Medulla oblongata (tissue), 1 donor: Measurements from ENCODE around the gene SLC16A4.

ENCODE experiments used
- DNase-seq: peaks from one replicate; pipeline ENCODE4 v3.0.0-alpha.2; 2015; ENCODE audit errors: extremely low spot score

Gene SLC16A4

GRCh38 chr1:110356379-110356778 is 34.4 kb downstream of the SLC16A4 start:
- no peak for DNase-seq

- DNase-seq, result no peak
Observed at GRCh38 chr1:110355321-110355720, 35.5 kb downstream of the SLC16A4 start.

GRCh38 chr1:110350360-110350759 is 40.5 kb downstream of the SLC16A4 start:
- DNase-seq, result no peak

- no peak for DNase-seq
Observed at GRCh38 chr1:110348771-110349170, 42.1 kb downstream of the SLC16A4 start.

DNA sequence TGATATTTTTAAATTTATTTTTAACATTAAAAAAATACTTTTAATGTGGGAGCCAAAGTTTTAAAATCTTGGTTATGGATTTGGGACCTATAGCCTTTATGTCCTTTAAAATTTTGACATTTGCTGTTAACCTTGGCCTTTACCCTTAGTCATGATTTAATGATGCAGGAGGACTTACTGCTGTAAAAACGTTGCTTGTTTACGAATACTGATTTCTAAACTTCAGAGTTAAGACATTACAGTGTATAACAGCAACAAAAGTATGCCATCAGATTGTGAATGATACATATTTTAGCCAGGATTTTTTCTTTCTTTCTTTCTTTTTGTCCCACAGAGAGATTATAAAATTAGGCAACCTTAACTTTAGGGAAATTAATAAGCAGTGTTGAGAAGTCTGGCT is 42.8 kb downstream of the SLC16A4 start:
- DNase-seq, result no peak

- DNase-seq, result no peak
Observed at GRCh38 chr1:110347182-110347893, 43.5 kb downstream of the SLC16A4 start.

DNA sequence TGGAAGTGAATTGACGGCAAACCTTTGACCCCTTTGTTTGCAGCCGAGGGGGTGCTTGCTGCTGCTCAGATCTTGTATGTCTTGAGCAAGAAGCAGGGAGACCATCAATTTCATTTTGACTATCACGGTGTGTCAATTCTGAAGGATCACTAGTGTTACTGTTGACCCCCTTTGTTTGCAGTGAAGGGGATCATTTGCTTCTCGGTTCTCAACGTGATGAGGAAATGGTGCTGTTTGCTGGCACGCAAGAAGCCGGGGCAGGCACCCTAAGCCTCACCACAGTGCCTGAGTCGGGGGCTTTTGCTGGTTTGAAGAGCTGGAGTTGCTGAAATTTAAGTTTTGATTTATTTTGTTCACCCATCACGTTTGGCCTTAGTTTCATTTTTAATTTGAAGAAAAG is 44.1 kb downstream of the SLC16A4 start:
- DNase-seq, result no peak

DNA sequence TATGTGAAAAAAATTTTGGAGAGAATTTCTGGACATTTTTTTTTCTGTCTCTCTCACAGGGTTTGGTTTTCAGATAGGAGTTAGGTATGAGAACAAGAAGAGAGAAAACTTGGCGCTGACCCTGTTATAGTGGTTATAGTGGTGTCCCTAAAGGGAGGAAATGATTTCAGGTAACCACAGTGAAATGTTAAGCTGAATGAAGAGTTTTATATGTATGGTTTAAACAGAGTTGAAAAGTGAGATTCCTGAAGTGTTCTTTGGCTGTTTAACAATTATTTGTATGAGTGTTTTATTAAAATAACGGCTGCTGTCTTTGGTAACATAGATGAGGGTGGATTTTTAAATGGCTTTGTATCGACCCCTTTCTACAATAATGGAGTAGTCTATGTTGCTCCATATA is 45.3 kb downstream of the SLC16A4 start:
- no peak for DNase-seq

GRCh38 chr1:110344152-110344551 is 46.7 kb downstream of the SLC16A4 start:
- DNase-seq, result no peak

DNA sequence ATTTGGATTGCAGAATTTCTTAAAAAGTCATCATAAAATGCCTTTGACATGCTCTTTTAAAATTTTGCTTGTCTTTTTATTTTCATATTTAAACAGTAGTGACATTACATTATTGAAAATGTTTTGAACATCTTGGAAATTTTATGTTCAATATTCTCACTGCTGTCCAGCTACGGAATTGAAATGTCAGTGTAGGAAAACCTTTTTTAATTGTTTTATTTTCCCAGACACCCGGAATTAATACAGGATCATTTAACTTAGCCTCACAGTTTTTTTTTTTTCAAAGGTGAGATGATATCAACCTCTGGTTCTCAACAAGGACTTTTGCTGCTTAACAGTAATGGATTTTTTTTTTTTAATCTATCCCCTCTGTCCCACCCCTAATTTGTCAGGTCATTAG is 47.6 kb downstream of the SLC16A4 start:
- no peak for DNase-seq

DNA sequence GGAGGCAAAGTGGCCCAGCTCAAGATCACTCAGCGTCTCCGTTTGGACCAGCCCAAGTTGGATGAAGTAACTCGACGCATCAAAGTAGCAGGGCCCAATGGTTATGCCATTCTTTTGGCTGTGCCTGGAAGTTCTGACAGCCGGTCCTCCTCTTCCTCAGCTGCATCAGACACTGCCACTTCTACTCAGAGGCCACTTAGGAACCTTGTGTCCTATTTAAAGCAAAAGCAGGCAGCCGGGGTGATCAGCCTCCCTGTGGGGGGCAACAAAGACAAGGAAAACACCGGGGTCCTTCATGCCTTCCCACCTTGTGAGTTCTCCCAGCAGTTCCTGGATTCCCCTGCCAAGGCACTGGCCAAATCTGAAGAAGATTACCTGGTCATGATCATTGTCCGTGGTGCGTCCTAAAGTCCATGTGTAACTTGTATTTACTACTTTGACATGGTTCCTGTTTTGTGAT is 48.9 kb downstream of the SLC16A4 start:
- no peak for DNase-seq

DNA sequence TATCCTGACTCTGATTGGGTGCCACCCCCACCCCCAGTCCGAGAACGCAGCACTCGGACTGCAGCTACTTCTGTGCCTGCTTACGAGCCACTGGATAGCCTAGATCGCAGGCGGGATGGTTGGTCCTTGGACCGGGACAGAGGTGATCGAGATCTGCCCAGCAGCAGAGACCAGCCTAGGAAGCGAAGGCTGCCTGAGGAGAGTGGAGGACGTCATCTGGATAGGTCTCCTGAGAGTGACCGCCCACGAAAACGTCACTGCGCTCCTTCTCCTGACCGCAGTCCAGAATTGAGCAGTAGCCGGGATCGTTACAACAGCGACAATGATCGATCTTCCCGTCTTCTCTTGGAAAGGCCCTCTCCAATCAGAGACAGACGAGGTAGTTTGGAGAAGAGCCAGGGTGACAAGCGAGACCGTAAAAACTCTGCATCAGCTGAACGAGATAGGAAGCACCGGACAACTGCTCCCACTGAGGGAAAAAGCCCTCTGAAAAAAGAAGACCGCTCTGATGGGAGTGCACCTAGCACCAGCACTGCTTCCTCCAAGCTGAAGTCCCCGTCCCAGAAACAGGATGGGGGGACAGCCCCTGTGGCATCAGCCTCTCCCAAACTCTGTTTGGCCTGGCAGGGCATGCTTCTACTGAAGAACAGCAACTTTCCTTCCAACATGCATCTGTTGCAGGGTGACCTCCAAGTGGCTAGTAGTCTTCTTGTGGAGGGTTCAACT is 49.5 kb downstream of the SLC16A4 start:
- DNase-seq, result no peak

DNA sequence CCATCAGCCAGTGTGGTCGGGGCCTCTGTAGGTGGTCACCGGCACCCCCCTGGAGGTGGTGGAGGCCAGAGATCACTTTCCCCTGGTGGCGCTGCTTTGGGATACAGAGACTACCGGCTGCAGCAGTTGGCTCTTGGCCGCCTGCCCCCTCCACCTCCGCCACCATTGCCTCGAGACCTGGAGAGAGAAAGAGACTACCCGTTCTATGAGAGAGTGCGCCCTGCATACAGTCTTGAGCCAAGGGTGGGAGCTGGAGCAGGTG is 50.7 kb downstream of the SLC16A4 start:
- DNase-seq, result no peak

- DNase-seq, result peak; percentile 44
Observed at GRCh38 chr1:110339407-110340206, 51.2 kb downstream of the SLC16A4 start.

- DNase-seq, result peak; percentile 100
Observed at GRCh38 chr1:110338886-110339406, 51.9 kb downstream of the SLC16A4 start, which contains the start of gene RBM15. Gene RBM15 (plus strand): TSS chr1:110339377. CDS start chr1:110339406, 29 bp downstream.

- peak; percentile 95 for DNase-seq
Observed at GRCh38 chr1:110338309-110338885, 52.4 kb downstream of the SLC16A4 start.

GRCh38 chr1:110337704-110338308 is 53.0 kb downstream of the SLC16A4 start:
- no peak for DNase-seq

DNA sequence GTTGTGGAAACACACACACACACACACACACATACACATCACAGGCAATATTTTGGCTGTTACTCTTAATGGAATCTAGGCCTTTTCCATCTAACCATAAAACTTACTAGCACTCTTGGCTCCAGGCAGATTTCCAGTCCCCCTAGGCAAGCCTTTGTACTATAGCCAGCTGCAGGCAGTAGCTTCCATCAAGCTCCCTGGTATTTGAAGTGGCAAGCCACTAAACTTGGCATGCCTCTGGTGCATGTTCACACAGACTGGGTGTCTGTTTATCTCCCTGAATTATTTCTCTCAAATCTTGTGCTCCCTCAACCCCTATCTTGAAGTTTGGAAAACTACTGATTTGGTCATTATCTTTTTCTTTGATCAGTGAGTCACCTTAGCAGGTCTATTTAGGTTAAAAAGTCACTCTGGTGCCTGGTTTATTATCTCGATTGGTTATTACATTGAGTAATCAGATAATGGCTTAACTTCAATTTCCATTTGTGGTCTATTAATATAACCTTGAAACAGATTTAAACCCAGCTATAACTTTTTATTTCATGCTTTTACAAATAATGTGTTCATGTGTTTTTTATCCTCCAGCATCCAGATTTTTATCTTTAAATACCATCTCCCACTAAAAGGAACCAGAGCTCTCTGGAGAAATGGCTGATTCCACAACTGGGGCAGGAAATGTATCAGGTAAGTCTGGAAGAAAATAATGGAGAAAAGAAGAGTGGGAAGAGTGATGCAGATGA is 54.4 kb downstream of the SLC16A4 start:
- no peak for DNase-seq

GRCh38 chr1:110335265-110335664 is 55.6 kb downstream of the SLC16A4 start:
- no peak for DNase-seq

DNA sequence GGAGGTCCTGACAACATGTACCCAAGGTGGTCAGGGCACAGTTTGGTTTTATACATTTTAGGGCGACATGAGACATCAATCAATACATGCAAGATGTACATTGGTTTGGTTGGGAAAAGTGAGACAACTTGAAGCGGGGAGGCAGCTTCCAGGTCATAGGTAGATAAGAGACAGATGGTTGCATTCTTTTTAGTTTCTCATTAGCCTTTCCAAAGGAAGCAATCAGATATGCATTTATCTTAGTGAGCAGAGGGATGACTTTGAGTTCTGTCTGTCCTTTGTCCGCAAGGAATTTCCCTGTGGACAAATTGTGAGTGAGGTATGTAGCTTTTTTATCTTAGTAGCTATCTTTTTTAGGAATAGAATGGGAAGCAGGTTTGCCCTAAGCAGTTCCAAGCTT is 62.1 kb downstream of the SLC16A4 start:
- DNase-seq, result no peak

DNA sequence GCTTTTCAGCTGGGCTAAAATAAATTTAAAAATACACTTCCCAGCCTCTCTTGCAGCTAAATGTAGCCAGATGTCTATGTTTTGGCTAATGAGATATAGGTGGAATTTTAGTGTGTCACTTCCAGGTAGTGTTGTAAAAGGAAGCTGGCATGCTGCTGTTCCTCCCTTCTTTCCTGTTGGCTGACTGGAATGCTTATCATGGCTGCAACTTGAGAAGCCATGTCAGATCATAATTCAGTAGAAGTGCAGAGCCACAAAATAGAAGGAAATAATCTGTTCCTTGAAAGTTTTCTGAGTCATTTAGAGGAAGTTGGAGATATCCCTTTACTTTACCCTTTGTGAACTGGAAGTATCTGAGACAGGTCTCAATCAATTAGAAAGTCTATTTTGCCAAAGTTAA is 62.6 kb downstream of the SLC16A4 start:
- DNase-seq, result no peak
